Anterior cingulate cortex (tissue), 58 donors: ENCODE measurements around the gene UPK3B.
"Not testable (repeated sequence)": the region's sequence is repeated elsewhere in the genome, so short reads cannot be mapped to it uniquely, and the experiment has no call there.

Experiments
- DNase-seq, 58 donors: peaks; one replicate each; lab custom pipeline; 2025; lab: John Stamatoyannopoulos, UW

UPK3B gene

GRCh38 chr7:76486618-76487017 is 23.7 kb upstream of the UPK3B start:
- DNase-seq: not testable (repeated sequence)

DNA sequence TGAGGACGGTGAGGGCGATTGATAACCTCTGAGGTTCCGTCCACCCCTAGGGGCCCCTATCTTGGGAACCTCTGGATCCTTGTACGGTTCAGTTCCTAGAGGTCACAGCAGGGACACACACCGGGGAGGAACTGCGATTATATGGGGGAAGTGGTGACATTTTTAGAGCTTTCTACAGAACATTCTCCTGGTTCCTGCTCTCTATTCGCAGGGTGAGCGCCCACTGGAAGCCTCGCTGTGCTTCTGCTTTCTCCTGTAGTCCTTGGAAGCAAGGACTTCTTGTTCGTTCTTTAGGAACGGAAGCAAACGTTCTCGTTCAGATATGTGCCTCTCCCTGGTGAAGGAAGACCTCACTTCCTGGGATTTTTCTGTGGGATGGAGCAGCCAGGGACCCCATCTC is 22.4 kb upstream of the UPK3B start:
- not testable (repeated sequence) for DNase-seq

GRCh38 chr7:76492139-76492538 is 18.2 kb upstream of the UPK3B start:
- DNase-seq: not testable (repeated sequence)

DNA sequence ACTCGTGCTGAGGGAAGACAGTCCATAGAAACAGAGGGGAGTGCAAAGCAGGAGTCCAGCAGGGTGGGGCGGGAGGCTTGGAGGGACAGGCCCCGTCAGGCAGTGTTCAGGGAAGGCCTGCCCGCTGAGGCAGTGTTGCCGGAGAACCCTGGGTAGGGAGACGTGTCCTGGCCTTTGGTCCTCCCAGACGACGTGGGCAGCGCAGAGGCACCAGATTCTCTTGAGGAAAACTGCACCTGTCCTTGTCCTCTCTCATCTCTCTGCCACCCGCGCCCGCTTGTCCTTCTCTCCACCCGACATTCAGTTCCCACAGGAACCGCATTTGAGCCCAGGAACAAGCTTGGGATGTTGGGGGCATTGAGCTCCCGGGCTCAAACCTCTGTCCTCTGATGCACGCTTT is 14.6 kb upstream of the UPK3B start:
- not testable (repeated sequence) for DNase-seq

DNA sequence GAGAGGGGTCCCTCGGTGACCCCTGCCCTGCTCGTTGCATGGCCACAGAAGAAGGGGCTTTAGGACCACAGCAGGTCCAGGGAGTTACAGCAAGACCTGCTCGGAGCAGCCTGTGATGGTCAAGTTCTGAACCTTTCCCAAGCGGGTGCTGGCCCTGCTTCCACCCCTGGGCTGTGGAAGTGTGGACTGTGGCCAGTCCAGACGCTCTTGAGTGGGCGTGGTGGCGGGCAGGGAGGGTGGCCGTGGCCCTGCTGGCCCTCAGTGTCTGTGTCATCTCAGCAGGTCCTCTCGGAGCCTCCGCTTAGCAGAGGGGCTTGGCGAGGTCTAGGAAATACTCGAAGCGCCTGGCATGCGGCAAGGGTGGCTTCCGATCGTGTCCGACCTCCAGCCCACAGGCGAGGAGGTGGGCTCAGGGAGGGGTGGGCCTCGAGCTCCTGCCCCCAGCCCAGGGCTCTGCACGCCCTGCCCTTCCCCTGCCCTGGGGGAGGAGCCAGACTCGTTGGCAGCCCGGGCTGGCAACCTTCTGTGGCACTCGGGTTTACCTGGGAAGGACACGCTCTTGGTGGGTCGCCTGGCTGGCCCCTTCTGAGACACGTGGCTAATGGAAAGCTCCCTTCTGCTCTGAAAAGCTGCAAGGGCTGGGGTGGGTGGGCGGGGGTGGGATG is 12.3 kb upstream of the UPK3B start:
- not testable (repeated sequence) for DNase-seq

DNA sequence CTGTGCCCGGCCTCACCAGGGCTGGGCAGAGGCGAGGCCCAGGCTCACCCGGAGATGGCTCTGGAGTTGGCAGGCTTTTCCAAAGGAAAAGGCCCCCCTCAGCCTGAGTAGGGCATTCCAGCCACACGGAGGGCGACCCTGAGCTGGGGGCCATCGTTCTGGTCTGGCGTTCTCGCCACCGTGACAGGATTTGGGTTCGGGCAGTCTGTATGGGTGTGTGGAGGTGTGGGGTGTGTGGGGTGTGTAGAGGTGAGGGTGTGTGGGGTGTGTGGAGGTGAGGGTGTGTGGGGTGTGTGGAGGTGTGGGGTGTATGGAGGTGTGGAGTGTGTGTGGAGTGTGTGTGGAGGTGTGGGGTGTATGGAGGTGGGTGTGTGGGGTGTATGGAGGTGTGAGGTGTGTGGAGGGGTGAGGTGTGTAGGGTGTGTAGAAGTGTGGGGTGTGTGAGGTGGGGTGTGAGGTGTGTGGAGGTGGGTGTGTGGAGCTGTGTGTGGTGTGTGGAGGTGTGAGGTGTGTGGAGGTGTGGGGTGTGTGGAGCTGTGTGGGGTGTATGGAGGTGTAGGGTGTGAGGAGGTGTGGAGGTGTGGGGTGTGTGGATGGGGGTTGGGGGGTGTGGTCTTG is 11.7 kb upstream of the UPK3B start:
- not testable (repeated sequence) for DNase-seq

DNA sequence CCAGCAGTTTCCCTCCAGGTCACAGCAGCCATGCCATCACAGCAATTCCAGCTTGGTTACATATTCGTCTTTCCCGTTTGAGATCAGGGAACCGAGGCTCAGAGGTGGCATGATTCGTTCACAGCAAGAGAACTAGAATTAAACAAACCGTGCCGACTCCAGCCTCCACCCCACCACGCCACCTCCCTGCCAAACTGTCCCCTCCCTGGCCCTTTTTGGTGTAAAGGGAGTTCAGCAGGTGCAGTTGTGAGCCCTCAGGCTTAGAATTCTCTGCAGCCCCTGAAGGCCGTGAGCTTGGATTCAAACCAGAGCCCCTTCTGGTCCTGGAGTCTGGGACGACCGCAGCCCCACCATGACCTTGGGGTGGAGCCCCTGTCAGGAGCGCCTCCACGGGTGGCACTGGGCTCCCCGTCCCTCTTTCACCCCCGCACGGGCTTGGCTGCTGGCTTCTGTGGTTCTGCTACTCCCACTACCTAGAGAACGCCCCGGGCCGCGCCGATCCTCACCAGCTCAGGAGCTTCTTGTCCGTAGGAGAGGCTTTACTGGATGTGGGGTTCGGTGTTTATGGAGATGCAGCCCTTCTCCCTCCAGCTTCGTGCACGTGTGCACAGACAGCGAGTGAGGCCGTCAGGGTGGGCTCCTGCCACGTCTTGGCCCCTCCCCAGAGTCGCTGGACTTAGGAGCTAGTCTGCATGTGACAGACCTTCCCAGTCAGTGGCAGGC is 11.0 kb upstream of the UPK3B start:
- DNase-seq: not testable (repeated sequence)

DNA sequence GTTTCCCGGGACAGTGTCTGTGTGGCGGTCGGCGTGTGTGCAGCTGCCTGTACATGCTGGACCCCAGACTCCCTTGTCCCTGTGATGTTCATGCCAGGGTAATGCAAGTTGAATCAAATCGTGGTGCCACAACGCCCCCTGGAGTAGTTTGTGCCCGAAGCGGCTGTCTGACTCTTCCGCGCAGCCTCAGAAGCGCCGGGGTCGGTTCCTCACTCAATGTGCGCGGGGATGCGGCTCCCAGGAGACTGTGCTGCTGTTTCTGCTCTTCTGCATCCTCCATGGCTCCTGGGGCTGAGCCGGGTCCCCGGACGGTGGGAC is 10.5 kb upstream of the UPK3B start:
- not testable (repeated sequence) for DNase-seq

GRCh38 chr7:76502224-76502623 is 8.1 kb upstream of the UPK3B start:
- DNase-seq: not testable (repeated sequence)

DNA sequence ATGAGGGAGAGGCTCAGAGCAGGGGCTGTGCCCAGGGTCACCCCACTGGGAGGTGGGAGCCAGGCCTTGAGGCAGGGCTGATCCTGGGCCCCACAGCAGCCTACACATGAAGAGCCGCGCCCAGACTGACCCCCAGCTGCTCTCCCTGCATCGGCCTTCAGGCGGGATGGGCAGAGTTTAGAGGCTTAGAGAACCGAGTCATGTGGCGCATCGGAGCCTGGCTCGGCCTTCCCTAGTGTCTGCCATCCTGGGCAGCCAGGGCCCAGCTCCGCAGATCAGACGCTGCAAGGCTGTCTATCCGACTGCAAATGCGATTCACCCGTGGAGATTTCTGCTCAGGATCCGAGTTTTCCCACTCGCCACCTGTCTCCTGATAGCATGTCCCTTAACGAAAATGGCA is 7.5 kb upstream of the UPK3B start:
- peak in 2 of 58 donors; percentile 4 to 27 for DNase-seq

GRCh38 chr7:76503244-76503643 is 7.1 kb upstream of the UPK3B start:
- DNase-seq: not testable (repeated sequence)

DNA sequence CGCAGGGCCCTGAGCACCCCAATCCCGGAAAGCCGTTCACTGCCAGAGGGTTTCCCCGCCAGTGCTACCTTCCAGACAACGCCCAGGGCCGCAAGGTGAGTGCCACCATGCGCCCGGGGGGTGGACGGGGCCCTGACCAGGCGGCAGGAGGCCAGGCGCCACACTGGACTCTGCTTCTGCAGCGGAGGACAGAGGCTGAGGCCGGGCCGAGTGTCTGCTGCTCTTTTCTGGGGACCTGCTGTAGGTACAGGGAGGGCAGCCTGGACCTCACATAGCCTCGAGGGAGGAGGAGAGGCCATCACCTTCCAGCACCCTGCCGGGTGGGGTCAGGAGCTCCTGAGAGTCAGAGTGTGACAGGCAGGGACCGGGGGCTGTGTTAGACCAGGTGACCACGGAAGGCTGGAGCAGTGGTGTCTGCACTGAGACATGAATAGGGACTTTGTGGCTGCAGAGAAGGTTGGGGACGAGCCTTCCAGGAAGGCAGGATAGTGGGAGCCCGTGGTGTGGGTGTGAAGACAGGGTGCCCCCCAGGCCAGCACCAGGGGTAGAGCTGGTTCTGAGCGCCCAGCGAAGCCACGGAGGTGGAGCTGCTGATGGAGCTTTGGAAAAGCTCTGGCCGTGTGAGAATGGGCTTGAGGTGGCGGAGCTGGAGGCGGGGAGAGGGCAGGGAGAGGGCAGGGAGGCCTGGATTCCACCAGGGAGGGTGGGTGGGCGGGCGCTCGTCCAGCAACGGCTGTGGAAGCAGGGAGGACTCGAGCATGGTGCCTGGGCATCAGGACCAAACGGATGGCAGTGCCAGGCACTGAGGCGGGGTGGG is 5.8 kb upstream of the UPK3B start:
- not testable (repeated sequence) for DNase-seq

DNA sequence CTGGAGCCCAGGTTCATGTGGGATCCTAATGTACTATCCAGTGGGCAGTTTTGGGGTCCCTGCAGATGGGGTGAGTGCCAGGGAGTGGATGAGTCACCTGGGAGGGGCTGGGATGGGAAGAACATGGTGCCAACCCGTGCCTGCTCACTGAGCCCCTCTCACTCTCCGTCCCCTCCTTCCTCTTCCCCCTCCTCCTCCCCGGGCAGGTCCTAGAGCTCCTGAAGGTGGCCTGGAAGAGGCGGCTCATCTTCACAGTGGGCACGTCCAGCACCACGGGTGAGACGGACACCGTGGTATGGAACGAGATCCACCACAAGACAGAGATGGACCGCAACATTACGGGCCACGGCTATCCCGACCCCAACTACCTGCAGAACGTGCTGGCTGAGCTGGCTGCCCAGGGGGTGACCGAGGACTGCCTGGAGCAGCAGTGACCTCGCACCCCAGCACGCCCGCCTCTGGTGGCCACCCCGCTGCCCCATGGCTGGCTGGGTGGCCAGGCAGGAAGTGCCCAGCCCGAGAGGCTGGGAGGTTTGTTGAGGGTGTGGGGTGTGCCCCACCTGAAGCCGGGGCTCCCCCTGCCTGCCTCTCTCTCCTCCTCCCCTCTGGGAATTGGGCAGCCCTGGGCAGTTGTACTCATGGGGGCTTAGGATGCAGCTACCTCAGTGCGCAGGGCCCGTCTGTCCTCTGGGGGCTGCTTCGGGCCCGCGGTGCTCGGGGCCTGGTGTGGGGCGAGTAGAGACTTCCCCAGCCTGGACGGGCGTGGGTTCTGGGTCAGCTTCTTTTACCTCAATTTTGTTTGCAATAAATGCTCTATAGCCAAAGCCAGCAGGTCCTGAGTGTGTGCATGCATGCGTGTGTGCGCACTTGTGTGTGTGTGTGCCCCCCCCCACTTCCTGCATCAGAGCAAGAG is 4.9 kb upstream of the UPK3B start:
- no peak for DNase-seq

DNA sequence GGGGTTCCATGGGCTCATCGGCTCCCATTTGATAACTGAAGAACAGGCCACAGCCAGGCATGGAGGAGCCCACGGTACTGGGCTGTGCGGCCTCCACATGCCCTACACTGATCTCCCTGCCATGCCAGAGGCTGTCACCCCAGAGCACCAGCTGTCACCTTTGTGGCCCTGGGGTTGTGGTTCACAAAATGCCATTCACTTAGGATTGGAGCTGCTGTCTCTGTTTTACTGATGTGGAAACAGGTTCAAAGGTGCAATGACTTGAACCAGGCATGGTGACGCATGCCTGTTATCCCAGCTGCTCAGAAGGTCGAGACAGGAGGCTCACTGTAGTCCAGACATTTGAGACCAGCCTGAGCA is 4.3 kb upstream of the UPK3B start:
- DNase-seq: no peak

GRCh38 chr7:76506643-76507042 is 3.7 kb upstream of the UPK3B start:
- DNase-seq: not testable (repeated sequence)

GRCh38 chr7:76507723-76508406 is 2.5 kb upstream of the UPK3B start:
- no peak for DNase-seq

- DNase-seq: peak in 1 of 58 donors; percentile 7
Measured at GRCh38 chr7:76511200-76511910, 1.0 kb downstream of the UPK3B start.
